Muscle layer of colon (tissue), 2 donors: Measurements from ENCODE around the gene SNCAIP.

ENCODE experiments used
- H3K27ac ChIP-seq: one replicate; pipeline ENCODE4 v1.7.0; 2013; ENCODE audit warnings: low read depth, mild to moderate bottlenecking, low read length, moderate library complexity
- H3K27me3 ChIP-seq, 2 donors: one replicate each; pipeline ENCODE4 v1.7.0; 2013; ENCODE audit warnings: low read length in 2 of 2, mild to moderate bottlenecking in 2 of 2; ENCODE audit not compliant: insufficient read depth in 2 of 2, control insufficient read depth in 1 of 2
- H3K36me3 ChIP-seq: one replicate; pipeline ENCODE4 v1.7.0; 2013; ENCODE audit warnings: mild to moderate bottlenecking, low read length; ENCODE audit not compliant: insufficient read depth
- H3K4me1 ChIP-seq: one replicate; pipeline ENCODE4 v1.7.0; 2013; ENCODE audit warnings: mild to moderate bottlenecking, low read length; ENCODE audit not compliant: insufficient read depth
- H3K4me3 ChIP-seq, 2 donors: one replicate each; pipeline ENCODE4 v1.7.0; 2013; ENCODE audit warnings: low read length in 2 of 2, low read depth in 1 of 2, mild to moderate bottlenecking in 1 of 2, moderate library complexity in 1 of 2
- H3K9ac ChIP-seq: one replicate; pipeline ENCODE4 v1.7.0; 2013; ENCODE audit warnings: low read length
- H3K9me3 ChIP-seq: one replicate; pipeline ENCODE4 v1.7.0; 2013; ENCODE audit warnings: mild to moderate bottlenecking, low read length
- donor health status: abdominal sarcoma.
- donor health status: Adenocarcinoma of cecum.

SNCAIP gene

GRCh38 chr5:122494109-122494508 is 182.1 kb downstream of the SNCAIP start:
- no peak overlapping the region for H3K4me3 ChIP-seq
- H3K27me3 ChIP-seq: no peaks in the 10 kb centered on the region
- H3K4me1 ChIP-seq: no peaks in the 10 kb centered on the region
- H3K27ac ChIP-seq: no peak overlapping the region
- H3K9ac ChIP-seq: no peak overlapping the region
- H3K36me3 ChIP-seq: no peaks in the 10 kb centered on the region
- no peaks in the 10 kb centered on the region for H3K9me3 ChIP-seq

- Histone ChIP-seq H3K4me1 (peaks cover 12% of the 10 kb centered on the region), H3K27ac (no peak overlapping the region), H3K9me3 (no peaks in the 10 kb centered on the region), H3K9ac (no peak overlapping the region), H3K27me3 (no peaks in the 10 kb centered on the region), H3K36me3 (no peaks in the 10 kb centered on the region), H3K4me3 (no peak overlapping the region)
Observed at GRCh38 chr5:122498163-122498562, 186.1 kb downstream of the SNCAIP start.

DNA sequence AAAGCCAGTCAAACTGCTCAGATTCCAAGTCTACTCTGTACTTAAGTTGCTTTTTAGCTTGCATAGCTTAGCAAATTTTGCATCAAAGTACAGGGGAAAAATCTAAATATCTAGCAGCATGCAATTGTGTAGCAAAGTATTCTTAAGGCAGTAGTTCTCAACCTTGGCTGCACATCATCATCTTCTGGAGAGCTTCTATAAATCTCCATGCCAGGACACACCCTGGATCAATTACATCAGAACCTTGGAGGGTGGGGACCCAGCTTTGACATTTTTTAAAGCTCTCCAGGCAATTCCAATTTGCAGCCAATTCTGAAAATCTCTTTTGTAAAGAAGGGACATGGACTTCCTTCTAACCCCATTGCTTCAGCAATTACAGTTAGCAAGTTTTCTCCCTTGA is 187.5 kb downstream of the SNCAIP start:
- Histone ChIP-seq H3K27me3 (no peaks in the 10 kb centered on the region), H3K4me1 (peaks cover 12% of the 10 kb centered on the region), H3K36me3 (no peaks in the 10 kb centered on the region), H3K27ac (no peak overlapping the region), H3K9ac (no peak overlapping the region), H3K4me3 (no peak overlapping the region), H3K9me3 (no peaks in the 10 kb centered on the region)

DNA sequence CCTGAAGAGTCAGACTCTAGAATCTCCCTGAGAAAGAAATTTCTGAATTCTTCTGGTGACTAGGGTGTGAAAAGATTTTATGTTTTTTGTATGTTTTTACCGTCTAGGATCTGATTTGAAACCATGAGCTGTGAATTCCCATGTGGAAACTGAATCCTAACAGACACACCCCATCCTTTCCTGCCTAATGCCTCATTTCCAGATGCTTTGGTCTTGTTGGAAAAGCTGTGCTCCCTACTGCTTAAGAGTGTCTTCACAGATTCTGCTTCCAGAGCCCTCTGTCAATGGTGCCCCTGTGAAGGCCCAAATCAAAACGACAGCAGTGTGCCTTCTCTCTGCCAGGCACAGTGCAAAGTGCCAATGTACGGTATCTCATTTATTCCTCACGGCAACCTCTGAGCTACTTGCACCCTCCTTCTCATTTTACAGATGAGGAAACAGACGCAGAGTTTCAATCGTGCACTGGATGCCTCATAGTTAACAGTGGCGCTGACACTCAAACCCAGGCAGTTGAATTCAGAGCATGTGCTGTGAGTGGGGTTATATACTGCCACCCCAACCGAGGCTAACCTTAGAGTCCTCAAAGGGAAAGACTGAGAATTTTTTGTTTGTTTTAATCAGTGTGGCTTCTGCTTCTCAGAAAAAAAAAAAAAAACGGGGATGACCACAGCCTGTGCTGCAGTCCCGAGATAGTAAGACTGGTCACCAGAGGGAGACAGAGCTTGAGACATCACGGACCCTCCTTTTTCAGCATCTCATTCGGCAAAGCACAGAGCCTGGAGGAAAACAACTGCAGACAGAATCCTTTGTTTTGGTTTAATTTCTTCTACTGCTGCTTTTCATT is 188.4 kb downstream of the SNCAIP start:
- Histone ChIP-seq H3K36me3 (no peaks in the 10 kb centered on the region), H3K27ac (no peak overlapping the region), H3K4me1 (peaks cover 12% of the 10 kb centered on the region), H3K9me3 (no peaks in the 10 kb centered on the region), H3K27me3 (no peaks in the 10 kb centered on the region), H3K9ac (no peak overlapping the region), H3K4me3 (no peak overlapping the region)

DNA sequence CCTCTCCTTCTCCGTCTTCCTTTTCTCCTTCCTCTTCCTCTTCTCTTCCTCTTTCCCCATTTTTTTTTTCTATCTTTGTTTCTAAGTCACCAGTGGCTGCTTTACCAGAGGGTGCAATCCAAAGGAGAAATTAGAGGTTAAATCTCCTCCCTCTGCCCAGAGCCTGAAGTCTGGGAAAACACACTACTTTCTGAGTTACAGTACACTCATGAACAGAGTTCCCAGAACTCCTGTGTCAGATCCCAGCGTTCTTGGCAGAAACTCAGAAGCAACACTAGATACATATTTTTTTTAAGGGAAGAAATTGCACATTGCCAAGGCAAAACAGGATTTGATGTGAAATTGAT is 189.0 kb downstream of the SNCAIP start:
- no peaks in the 10 kb centered on the region for H3K9me3 ChIP-seq
- H3K4me1 ChIP-seq: peaks cover 12% of the 10 kb centered on the region
- H3K36me3 ChIP-seq: no peaks in the 10 kb centered on the region
- H3K4me3 ChIP-seq: no peak overlapping the region
- no peak overlapping the region for H3K9ac ChIP-seq
- no peak overlapping the region for H3K27ac ChIP-seq
- no peaks in the 10 kb centered on the region for H3K27me3 ChIP-seq

- H3K36me3 ChIP-seq: no peaks in the 10 kb centered on the region
- no peaks in the 10 kb centered on the region for H3K4me1 ChIP-seq
- no peaks in the 10 kb centered on the region for H3K9me3 ChIP-seq
Observed at GRCh38 chr5:122507045-122507444, 195.0 kb downstream of the SNCAIP start.

GRCh38 chr5:122507581-122507980 is 195.5 kb downstream of the SNCAIP start:
- Histone ChIP-seq H3K27ac (no peak overlapping the region), H3K27me3 (no peaks in the 10 kb centered on the region), H3K9me3 (no peaks in the 10 kb centered on the region), H3K4me1 (no peaks in the 10 kb centered on the region), H3K4me3 (no peak overlapping the region), H3K36me3 (no peaks in the 10 kb centered on the region), H3K9ac (no peak overlapping the region)

More at GRCh38 chr5:122507045-122507444, 195.0 kb downstream of the SNCAIP start:
- Histone ChIP-seq H3K27me3 (no peaks in the 10 kb centered on the region), H3K9ac (no peak overlapping the region), H3K4me3 (no peak overlapping the region), H3K27ac (no peak overlapping the region)

DNA sequence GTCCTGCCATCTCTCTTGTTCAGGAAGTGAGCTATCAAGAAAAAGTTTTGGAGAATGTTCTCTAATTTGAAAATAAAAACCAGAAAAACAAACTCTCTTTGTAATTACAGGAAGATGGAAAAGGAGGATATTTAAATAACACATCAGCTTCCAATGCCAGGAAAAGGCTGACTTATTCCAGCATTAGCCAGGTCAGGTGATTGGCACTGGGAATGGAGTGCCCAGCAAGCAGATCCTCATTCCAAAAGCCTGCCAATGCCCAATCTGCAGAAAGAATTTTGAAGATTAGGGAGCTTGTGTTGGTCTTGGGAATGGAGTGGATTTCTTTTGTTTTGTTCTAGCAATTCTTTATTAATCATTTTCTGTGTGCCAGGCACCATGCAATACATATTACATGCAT is 196.6 kb downstream of the SNCAIP start:
- Histone ChIP-seq H3K36me3 (no peaks in the 10 kb centered on the region), H3K27ac (no peak overlapping the region), H3K9me3 (no peaks in the 10 kb centered on the region)

More for the DNA sequence above, 196.6 kb downstream of the SNCAIP start:
- Histone ChIP-seq H3K4me3 (no peak overlapping the region), H3K4me1 (no peaks in the 10 kb centered on the region), H3K9ac (no peak overlapping the region), H3K27me3 (no peaks in the 10 kb centered on the region)
